HepG2 (cell line): ENCODE data around the gene MORN1. TPM values are rescaled to one million over a fixed set of nuclear protein-coding genes. Genes with fewer than 3 reads are reported as not detected.
A peak's percentile ranks its signal among the peaks of the same experiment; 100 is the strongest.

Experiments used
- EED ChIP-seq: sonication (generic); formaldehyde crosslinking; IDR thresholded peaks from 2 replicates; pipeline ENCODE4 v1.5.0; 2020; ENCODE audit warnings: mild to moderate bottlenecking, missing genetic modification reagents
- HOXA9 ChIP-seq: sonication (generic); formaldehyde crosslinking; IDR thresholded peaks from 2 replicates; pipeline ENCODE4 v1.8.1; 2022; ENCODE audit warnings: missing genetic modification reagents, mild to moderate bottlenecking, moderate library complexity, borderline replicate concordance
- JUNB ChIP-seq: sonication (generic); formaldehyde crosslinking; IDR thresholded peaks from 2 replicates; pipeline ENCODE4 v1.8.0; 2022; ENCODE audit warnings: missing genetic modification reagents, mild to moderate bottlenecking, borderline replicate concordance
- KLF13 ChIP-seq: sonication (generic); formaldehyde crosslinking; IDR thresholded peaks from 2 replicates; pipeline ENCODE4 v1.4.0; 2020; ENCODE audit warnings: mild to moderate bottlenecking, missing genetic modification reagents
- KLF9 ChIP-seq: IDR thresholded peaks from 2 replicates; pipeline ENCODE4 v1.6.1; 2016; ENCODE audit warnings: low read depth
- MTA1 ChIP-seq: sonication (generic); formaldehyde crosslinking; IDR thresholded peaks from 2 replicates; pipeline ENCODE4 v1.4.0; 2020; ENCODE audit warnings: missing genetic modification reagents, mild to moderate bottlenecking, borderline replicate concordance
- MXI1 ChIP-seq: IDR thresholded peaks from 3 replicates; pipeline ENCODE4 v1.6.1; 2012; ENCODE audit warnings: low read depth, low read length, inconsistent platforms, borderline replicate concordance
- RXRA ChIP-seq: sonication (generic); formaldehyde crosslinking; IDR thresholded peaks from 2 replicates; pipeline ENCODE4 v1.5.1; 2020; ENCODE audit warnings: missing genetic modification reagents
- SP4 ChIP-seq: sonication (generic); formaldehyde crosslinking; IDR thresholded peaks from 2 replicates; pipeline ENCODE4 v1.8.1; 2023; ENCODE audit warnings: mild to moderate bottlenecking, missing genetic modification reagents
- SRSF4 ChIP-seq: fragments of 200-400 bp; formaldehyde crosslinking; IDR thresholded peaks from one replicate; pipeline ENCODE4 v1.6.1; 2018; ENCODE audit warnings: mild to moderate bottlenecking, low read depth, low read length, moderate library complexity; ENCODE audit not compliant: poor library complexity, severe bottlenecking
- ZBTB14 ChIP-seq: sonication (generic); formaldehyde crosslinking; IDR thresholded peaks from 2 replicates; pipeline ENCODE4 v1.4.0; 2020; ENCODE audit warnings: missing genetic modification reagents
- ZBTB25 ChIP-seq: IDR thresholded peaks from 2 replicates; pipeline ENCODE4 v1.6.1; 2018; ENCODE audit warnings: missing genetic modification reagents
- ZBTB43 ChIP-seq: sonication (generic); formaldehyde crosslinking; conservative IDR thresholded peaks from 2 replicates; pipeline ENCODE4 v1.4.0; 2020; ENCODE audit warnings: missing genetic modification reagents
- ZFP36 ChIP-seq: fragments of 150-350 bp; IDR thresholded peaks from 2 replicates; pipeline ENCODE4 v1.6.1; 2018; ENCODE audit warnings: borderline replicate concordance, low read length, low read depth; ENCODE audit not compliant: partially characterized antibody
- ZFP82 ChIP-seq: sonication (generic); formaldehyde crosslinking; IDR thresholded peaks from 2 replicates; pipeline ENCODE4 v1.5.1; 2020; ENCODE audit warnings: mild to moderate bottlenecking, missing genetic modification reagents, borderline replicate concordance
- ZMYM2 ChIP-seq: sonication (generic); formaldehyde crosslinking; IDR thresholded peaks from 2 replicates; pipeline ENCODE4 v1.8.0; 2022; ENCODE audit warnings: mild to moderate bottlenecking, missing genetic modification reagents
- ZNF275 ChIP-seq: sonication (generic); formaldehyde crosslinking; IDR thresholded peaks from 2 replicates; pipeline ENCODE4 v1.8.0; 2022; ENCODE audit warnings: missing genetic modification reagents, mild to moderate bottlenecking, inconsistent platforms, borderline replicate concordance
- ZNF501 ChIP-seq: sonication (generic); formaldehyde crosslinking; IDR thresholded peaks from 2 replicates; pipeline ENCODE4 v1.5.1; 2020; ENCODE audit warnings: mild to moderate bottlenecking, moderate library complexity, missing genetic modification reagents
- ZNF543 ChIP-seq: sonication (generic); formaldehyde crosslinking; IDR thresholded peaks from 2 replicates; pipeline ENCODE4 v1.4.0; 2020; ENCODE audit warnings: mild to moderate bottlenecking, missing genetic modification reagents
- ZNF839 ChIP-seq: sonication (generic); formaldehyde crosslinking; IDR thresholded peaks from 2 replicates; pipeline ENCODE4 v1.4.0; 2020; ENCODE audit warnings: missing genetic modification reagents, mild to moderate bottlenecking, borderline replicate concordance
- polyA plus RNA-seq, 8 experiments: library from polyadenylated mRNA; depleted of rRNA in 3 of 8; stranded (reverse) in 7 of 8; unstranded in 1 of 8; fragments of >200 nt; fragmentation: Illumina TruSeq in 4 of 8; extraction: Trizol in 4 of 8; gene quantifications; 2 replicates each; pipeline versions ENCODE4 v1.2.1 to v1.2.3, GENCODE V29; 2011 to 2016; ENCODE audit warnings: low read depth in 4 of 8, missing spikeins in 1 of 8, mixed read lengths in 1 of 8; ENCODE audit not compliant: insufficient read depth in 1 of 8
- total RNA-seq, 5 experiments: library from RNA; depleted of rRNA; stranded (reverse); fragments of >200 nt; fragmentation: Illumina TruSeq; extraction: Trizol; gene quantifications; 2 replicates each; pipeline ENCODE4 v1.2.3, GENCODE V29; 2016; ENCODE audit warnings: low read depth in 1 of 5
- TF ChIP-seq, protein P1 (sequence below): sonication (generic); formaldehyde crosslinking; IDR thresholded peaks from 2 replicates; pipeline ENCODE4 v1.5.0; 2020; ENCODE audit warnings: missing genetic modification reagents
- TF ChIP-seq, protein P2 (sequence below): sonication (generic); formaldehyde crosslinking; IDR thresholded peaks from 2 replicates; pipeline ENCODE4 v1.9.0; 2022; ENCODE audit warnings: missing genetic modification reagents, mild to moderate bottlenecking, borderline replicate concordance

Gene MORN1
- total and polyA plus RNA-seq, 2 of the 13 experiments (the other 11 are each of a cell fraction or from before 2014, with no cell fraction given): 3.1 to 6.5 TPM

DNA sequence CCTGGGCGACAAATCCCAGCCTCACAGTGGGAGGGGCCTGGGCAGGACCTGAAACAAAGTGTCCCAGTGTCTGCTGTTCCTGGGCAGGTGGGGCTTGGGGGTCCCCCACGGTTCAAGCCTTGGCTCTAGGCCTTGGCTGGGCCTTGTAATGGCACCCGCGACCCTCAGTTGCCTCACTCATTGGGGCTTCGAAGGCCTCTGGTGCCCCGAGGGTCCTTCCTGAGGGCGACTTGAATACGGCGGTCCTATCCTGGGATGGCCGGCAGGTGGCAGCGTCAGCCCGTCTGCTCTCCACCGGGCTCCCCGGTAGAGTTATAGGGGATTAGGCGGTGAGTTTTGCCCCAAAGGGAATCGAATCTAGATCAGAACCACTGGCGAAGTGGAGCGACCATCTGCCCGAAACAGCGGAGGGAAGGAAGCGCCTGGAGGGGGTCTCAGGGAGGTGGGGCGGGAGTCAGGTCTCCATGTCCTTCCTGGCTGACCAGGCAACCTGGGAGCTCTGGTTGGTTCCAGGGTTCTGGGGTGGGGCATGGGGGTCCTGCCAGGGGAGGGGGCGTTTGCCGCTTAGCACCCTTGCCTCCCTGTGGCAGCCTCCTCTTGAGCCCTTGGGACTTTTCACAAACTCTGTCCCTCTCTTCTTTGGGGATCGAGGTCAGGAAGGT, 23.1 kb upstream of the MORN1 start (continued):
- TF ChIP-seq ZBTB25 (CRISPR knock-in tag) (no peak), ZNF501 (CRISPR knock-in tag) (0 out of 2 replicates have a peak, but pooled peaks have one; percentile 41), ZNF275 (CRISPR knock-in tag) (no peak), EED (CRISPR knock-in tag) (no peak), HOXA9 (CRISPR knock-in tag) (no peak), ZNF839 (no peak), ZBTB43 (CRISPR knock-in tag) (0 out of 2 replicates have a peak, but pooled peaks have one; percentile 1), JUNB (CRISPR knock-in tag) (no peak), MXI1 (no peak), ZNF543 (no peak), MTA1 (CRISPR knock-in tag) (no peak), ZMYM2 (CRISPR knock-in tag) (0 out of 2 replicates have a peak, but pooled peaks have one; percentile 34), SP4 (CRISPR knock-in tag) (no peak; the same call in 1 of the 2 replicates), KLF13 (CRISPR knock-in tag) (no peak), KLF9 (no peak), ZFP82 (CRISPR knock-in tag) (no peak), ZFP36 (no peak), SRSF4 (no peak), RXRA (CRISPR knock-in tag) (no peak), ZBTB14 (CRISPR knock-in tag) (no peak)
- TF ChIP-seq, protein P1, sequence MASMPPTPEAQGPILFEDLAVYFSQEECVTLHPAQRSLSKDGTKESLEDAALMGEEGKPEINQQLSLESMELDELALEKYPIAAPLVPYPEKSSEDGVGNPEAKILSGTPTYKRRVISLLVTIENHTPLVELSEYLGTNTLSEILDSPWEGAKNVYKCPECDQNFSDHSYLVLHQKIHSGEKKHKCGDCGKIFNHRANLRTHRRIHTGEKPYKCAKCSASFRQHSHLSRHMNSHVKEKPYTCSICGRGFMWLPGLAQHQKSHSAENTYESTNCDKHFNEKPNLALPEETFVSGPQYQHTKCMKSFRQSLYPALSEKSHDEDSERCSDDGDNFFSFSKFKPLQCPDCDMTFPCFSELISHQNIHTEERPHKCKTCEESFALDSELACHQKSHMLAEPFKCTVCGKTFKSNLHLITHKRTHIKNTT (CRISPR knock-in tag): no peak
- TF ChIP-seq, protein P2, sequence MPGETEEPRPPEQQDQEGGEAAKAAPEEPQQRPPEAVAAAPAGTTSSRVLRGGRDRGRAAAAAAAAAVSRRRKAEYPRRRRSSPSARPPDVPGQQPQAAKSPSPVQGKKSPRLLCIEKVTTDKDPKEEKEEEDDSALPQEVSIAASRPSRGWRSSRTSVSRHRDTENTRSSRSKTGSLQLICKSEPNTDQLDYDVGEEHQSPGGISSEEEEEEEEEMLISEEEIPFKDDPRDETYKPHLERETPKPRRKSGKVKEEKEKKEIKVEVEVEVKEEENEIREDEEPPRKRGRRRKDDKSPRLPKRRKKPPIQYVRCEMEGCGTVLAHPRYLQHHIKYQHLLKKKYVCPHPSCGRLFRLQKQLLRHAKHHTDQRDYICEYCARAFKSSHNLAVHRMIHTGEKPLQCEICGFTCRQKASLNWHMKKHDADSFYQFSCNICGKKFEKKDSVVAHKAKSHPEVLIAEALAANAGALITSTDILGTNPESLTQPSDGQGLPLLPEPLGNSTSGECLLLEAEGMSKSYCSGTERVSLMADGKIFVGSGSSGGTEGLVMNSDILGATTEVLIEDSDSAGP (CRISPR knock-in tag): peak; percentile 54; the same call in 1 of the 2 replicates
